ENCODE data around the gene CCT5.

DNA sequence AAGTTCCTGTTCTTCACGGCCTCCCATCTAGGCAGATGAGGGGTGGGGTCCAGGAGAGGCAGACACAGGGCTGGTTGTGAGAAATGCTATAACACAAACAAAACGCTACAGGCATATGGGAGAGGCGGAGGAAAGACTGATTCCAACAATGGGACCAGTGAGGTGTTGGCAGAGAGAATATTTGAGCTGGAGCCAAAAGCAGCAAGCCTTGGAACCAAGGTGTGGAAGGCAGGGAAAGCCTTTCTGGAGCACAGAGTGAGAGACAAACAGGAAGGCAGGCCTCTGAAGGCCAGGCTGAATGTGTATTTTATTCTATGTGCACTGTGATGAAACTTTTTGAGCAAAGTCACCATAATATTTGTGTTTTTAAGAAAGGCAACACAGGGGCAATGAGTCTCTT lies 3.3 kb upstream of the CCT5 start:
- TF ChIP-seq, protein P1, sequence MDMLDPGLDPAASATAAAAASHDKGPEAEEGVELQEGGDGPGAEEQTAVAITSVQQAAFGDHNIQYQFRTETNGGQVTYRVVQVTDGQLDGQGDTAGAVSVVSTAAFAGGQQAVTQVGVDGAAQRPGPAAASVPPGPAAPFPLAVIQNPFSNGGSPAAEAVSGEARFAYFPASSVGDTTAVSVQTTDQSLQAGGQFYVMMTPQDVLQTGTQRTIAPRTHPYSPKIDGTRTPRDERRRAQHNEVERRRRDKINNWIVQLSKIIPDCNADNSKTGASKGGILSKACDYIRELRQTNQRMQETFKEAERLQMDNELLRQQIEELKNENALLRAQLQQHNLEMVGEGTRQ (IDR thresholded peaks at IDR 0.05; ENCODE audit: borderline replicate concordance, low read depth, low read length): no peak
- TF ChIP-seq, protein P2, sequence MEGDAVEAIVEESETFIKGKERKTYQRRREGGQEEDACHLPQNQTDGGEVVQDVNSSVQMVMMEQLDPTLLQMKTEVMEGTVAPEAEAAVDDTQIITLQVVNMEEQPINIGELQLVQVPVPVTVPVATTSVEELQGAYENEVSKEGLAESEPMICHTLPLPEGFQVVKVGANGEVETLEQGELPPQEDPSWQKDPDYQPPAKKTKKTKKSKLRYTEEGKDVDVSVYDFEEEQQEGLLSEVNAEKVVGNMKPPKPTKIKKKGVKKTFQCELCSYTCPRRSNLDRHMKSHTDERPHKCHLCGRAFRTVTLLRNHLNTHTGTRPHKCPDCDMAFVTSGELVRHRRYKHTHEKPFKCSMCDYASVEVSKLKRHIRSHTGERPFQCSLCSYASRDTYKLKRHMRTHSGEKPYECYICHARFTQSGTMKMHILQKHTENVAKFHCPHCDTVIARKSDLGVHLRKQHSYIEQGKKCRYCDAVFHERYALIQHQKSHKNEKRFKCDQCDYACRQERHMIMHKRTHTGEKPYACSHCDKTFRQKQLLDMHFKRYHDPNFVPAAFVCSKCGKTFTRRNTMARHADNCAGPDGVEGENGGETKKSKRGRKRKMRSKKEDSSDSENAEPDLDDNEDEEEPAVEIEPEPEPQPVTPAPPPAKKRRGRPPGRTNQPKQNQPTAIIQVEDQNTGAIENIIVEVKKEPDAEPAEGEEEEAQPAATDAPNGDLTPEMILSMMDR (IDR thresholded peaks at IDR 0.05): no peak
- TF ChIP-seq FOXM1 (IDR thresholded peaks at IDR 0.05; ENCODE audit: low read depth): no peak
- TF ChIP-seq RAD21 (IDR thresholded peaks at IDR 0.05; ENCODE audit: low read length): no peak
- no peak for TF ChIP-seq POLR2AphosphoS5 (IDR thresholded peaks at IDR 0.05; ENCODE audit: low read depth, low read length)
- TF ChIP-seq FOSL2 (IDR thresholded peaks at IDR 0.05; ENCODE audit: borderline replicate concordance, low read depth): no peak
